SK-N-SH treated with all-trans-retinoic acid at 6 μM for 48 hours (cell line): ENCODE results near the gene ENDOV.

ENCODE experiments used
- ARNTL ChIP-seq: fragments of 450-650 bp; formaldehyde crosslinking; IDR thresholded peaks from 2 replicates; pipeline ENCODE4 v1.5.0; 2020; ENCODE audit warnings: low read depth, mild to moderate bottlenecking, moderate library complexity, borderline replicate concordance
- PATZ1 ChIP-seq: fragments of 250-450 bp; sonication (Bioruptor Pico); IDR thresholded peaks from 2 replicates; pipeline ENCODE4 v1.8.0; 2020; ENCODE audit warnings: mild to moderate bottlenecking, moderate library complexity, borderline replicate concordance
- PPARA ChIP-seq: fragments of 250-450 bp; sonication (Bioruptor Pico); IDR thresholded peaks from 2 replicates; pipeline ENCODE4 v1.5.0; 2020; ENCODE audit warnings: mild to moderate bottlenecking, borderline replicate concordance
- ZNF8 ChIP-seq: fragments of 450-650 bp; formaldehyde crosslinking; IDR thresholded peaks from 2 replicates; pipeline ENCODE4 v1.5.0; 2020; ENCODE audit warnings: mild to moderate bottlenecking, moderate library complexity

- TF ChIP-seq PPARA (CRISPR knock-in tag) = no peak
- no peak for TF ChIP-seq ZNF8 (CRISPR knock-in tag)
- TF ChIP-seq PATZ1 (CRISPR knock-in tag) = no peak
- TF ChIP-seq ARNTL (CRISPR knock-in tag) = no peak
Observed at GRCh38 chr17:80472996-80473395, 58.0 kb downstream of the ENDOV start.
